M059J (cell line): Measurements from ENCODE around the gene TM9SF3. TPM values are rescaled to one million over a fixed set of nuclear protein-coding genes. Genes with fewer than 3 reads are reported as not detected.

ENCODE experiments used
- DNase-seq: peaks from one replicate; pipeline ENCODE4 v3.0.0-alpha.2; 2012; ENCODE audit warnings: low read depth
- total RNA-seq: library from RNA; depleted of rRNA; stranded (reverse); fragments of >200 nt; shearing (Covaris generic); gene quantifications from 2 replicates; pipeline ENCODE4 v1.2.3, GENCODE V29; 2014; rRNA removed

TM9SF3 gene
- total RNA-seq, 1 experiment from 2014 or later: 77.3 TPM

GRCh38 chr10:96470116-96470743 is 116.6 kb downstream of the TM9SF3 start:
- peak; percentile 42 for DNase-seq

GRCh38 chr10:96468845-96469244 is 118.0 kb downstream of the TM9SF3 start:
- DNase-seq: no peak

Other genes with a start within 250 kb of the TM9SF3 start
- gene OPALIN, start 228.0 kb downstream of the TM9SF3 start, total RNA-seq: not detected in 2 replicates
- gene TLL2, start 73.1 kb downstream of the TM9SF3 start, total RNA-seq: 0.02 TPM in 1 of 2 replicates, not detected in the other
- gene PIK3AP1, start 133.5 kb upstream of the TM9SF3 start, total RNA-seq: 2.4 and 4.5 TPM in 2 replicates
- 7.2 and 15.8 TPM in 2 replicates for gene LCOR, start 245.3 kb upstream of the TM9SF3 start, total RNA-seq